HepG2 (cell line): ENCODE results near the gene SLC6A9. TPM values are rescaled to one million over a fixed set of nuclear protein-coding genes. Genes with fewer than 3 reads are reported as not detected.

Experiments used
- polyA plus RNA-seq, 8 experiments: library from polyadenylated mRNA; depleted of rRNA in 3 of 8; stranded (reverse) in 7 of 8; unstranded in 1 of 8; fragments of >200 nt; fragmentation: Illumina TruSeq in 4 of 8; extraction: Trizol in 4 of 8; gene quantifications; 2 replicates each; pipeline versions ENCODE4 v1.2.1 to v1.2.3, GENCODE V29; 2011 to 2016; ENCODE audit warnings: low read depth in 4 of 8, missing spikeins in 1 of 8, mixed read lengths in 1 of 8; ENCODE audit not compliant: insufficient read depth in 1 of 8
- total RNA-seq, 5 experiments: library from RNA; depleted of rRNA; stranded (reverse); fragments of >200 nt; fragmentation: Illumina TruSeq; extraction: Trizol; gene quantifications; 2 replicates each; pipeline ENCODE4 v1.2.3, GENCODE V29; 2016; ENCODE audit warnings: low read depth in 1 of 5

Gene SLC6A9
- total and polyA plus RNA-seq, 2 of the 13 experiments (the other 11 are each of a cell fraction or from before 2014, with no cell fraction given), result 8.5 to 9.9 TPM

Other genes starting within 250 kb of the SLC6A9 start
- 0.62 TPM in 1 of 2 replicates, not detected in the other for gene ARTN, start 97.7 kb downstream of the SLC6A9 start, total RNA-seq (2016; rRNA removed; fragmentation: Illumina TruSeq; extraction: Trizol)
- 0.11 and 0.21 TPM in 2 replicates for gene ARTN, start 97.7 kb downstream of the SLC6A9 start, polyA plus RNA-seq (2011; rRNA removed)
- 14.3 and 15.6 TPM in 2 replicates for gene IPO13, start 84.5 kb downstream of the SLC6A9 start, total RNA-seq (2016; rRNA removed; fragmentation: Illumina TruSeq; extraction: Trizol)
- 12.9 and 15.0 TPM in 2 replicates for gene IPO13, start 84.5 kb downstream of the SLC6A9 start, polyA plus RNA-seq (2011; rRNA removed)
- 38.3 and 40.5 TPM in 2 replicates for gene DPH2, start 61.5 kb downstream of the SLC6A9 start, total RNA-seq (2016; rRNA removed; fragmentation: Illumina TruSeq; extraction: Trizol)
- 32.2 and 39.3 TPM in 2 replicates for gene DPH2, start 61.5 kb downstream of the SLC6A9 start, polyA plus RNA-seq (2011; rRNA removed)
- 76.4 and 161 TPM in 2 replicates for gene ATP6V0B, start 56.5 kb downstream of the SLC6A9 start, total RNA-seq (2016; rRNA removed; fragmentation: Illumina TruSeq; extraction: Trizol)
- 157 and 169 TPM in 2 replicates for gene ATP6V0B, start 56.5 kb downstream of the SLC6A9 start, polyA plus RNA-seq (2011; rRNA removed)
- gene B4GALT2, start 52.3 kb downstream of the SLC6A9 start, total RNA-seq (2016; rRNA removed; fragmentation: Illumina TruSeq; extraction: Trizol), result 56.5 and 78.0 TPM in 2 replicates
- gene B4GALT2, start 52.3 kb downstream of the SLC6A9 start, polyA plus RNA-seq (2011; rRNA removed), result 41.9 and 57.0 TPM in 2 replicates
- 2.2 and 2.9 TPM in 2 replicates for gene CCDC24, start 39.9 kb downstream of the SLC6A9 start, total RNA-seq (2016; rRNA removed; fragmentation: Illumina TruSeq; extraction: Trizol)
- 1.4 and 1.8 TPM in 2 replicates for gene CCDC24, start 39.9 kb downstream of the SLC6A9 start, polyA plus RNA-seq (2011; rRNA removed)
- gene KLF17, start 87.4 kb upstream of the SLC6A9 start, total RNA-seq (2016; rRNA removed; fragmentation: Illumina TruSeq; extraction: Trizol), result not detected in 2 replicates
- gene KLF17, start 87.4 kb upstream of the SLC6A9 start, polyA plus RNA-seq (2011; rRNA removed), result not detected in 2 replicates
- gene KLF18, start 110.2 kb upstream of the SLC6A9 start, total RNA-seq (2016; rRNA removed; fragmentation: Illumina TruSeq; extraction: Trizol), result not detected in 2 replicates
- gene KLF18, start 110.2 kb upstream of the SLC6A9 start, polyA plus RNA-seq (2011; rRNA removed), result not detected in 2 replicates
- 17.5 and 17.6 TPM in 2 replicates for gene DMAP1, start 182.0 kb upstream of the SLC6A9 start, total RNA-seq (2016; rRNA removed; fragmentation: Illumina TruSeq; extraction: Trizol)
- 32.7 and 35.9 TPM in 2 replicates for gene DMAP1, start 182.0 kb upstream of the SLC6A9 start, polyA plus RNA-seq (2011; rRNA removed)